GM21576 (cell line): Measurements from ENCODE around the gene JPT1.
"Not testable (repeated sequence)": the region's sequence is repeated elsewhere in the genome, so short reads cannot be mapped to it uniquely, and the experiment has no call there.

ENCODE experiments used
- ATAC-seq: cut with Tn5 transposase; IDR thresholded peaks from one replicate; pipeline ENCODE4 v1.9.1; 2021; ENCODE audit warnings: mild to moderate bottlenecking, moderate library complexity; ENCODE audit not compliant: unreplicated experiment

The JPT1 gene

DNA sequence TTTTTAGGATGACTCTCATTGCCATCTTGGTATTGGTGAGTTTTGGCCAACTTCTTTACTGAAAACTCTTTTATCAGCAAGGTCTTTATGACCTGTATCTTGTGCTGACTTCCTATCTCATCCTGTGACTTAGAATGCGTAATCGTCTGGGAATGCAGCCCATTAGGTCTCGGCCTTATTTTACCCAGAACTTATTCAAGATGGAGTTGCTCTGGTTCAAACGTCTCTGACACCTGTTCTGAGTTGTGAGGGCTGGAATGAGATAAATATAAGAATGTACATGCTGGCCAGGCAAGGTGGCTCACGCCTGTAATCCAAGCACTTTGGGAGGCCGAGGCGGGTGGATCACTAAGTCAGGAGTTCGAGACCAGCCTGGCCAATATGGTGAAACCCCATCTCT is 4.2 kb upstream of the JPT1 start:
- ATAC-seq = not testable (repeated sequence)

GRCh38 chr17:75155191-75155601 is 884 bp upstream of the JPT1 start:
- no peak for ATAC-seq

GRCh38 chr17:75153780-75154194 is 525 bp downstream of the JPT1 start:
- ATAC-seq = peak; percentile 12

GRCh38 chr17:75152922-75153779 is 1.2 kb downstream of the JPT1 start:
- no peak for ATAC-seq

- ATAC-seq = no peak
Observed at GRCh38 chr17:75152523-75152921, 1.8 kb downstream of the JPT1 start.

DNA sequence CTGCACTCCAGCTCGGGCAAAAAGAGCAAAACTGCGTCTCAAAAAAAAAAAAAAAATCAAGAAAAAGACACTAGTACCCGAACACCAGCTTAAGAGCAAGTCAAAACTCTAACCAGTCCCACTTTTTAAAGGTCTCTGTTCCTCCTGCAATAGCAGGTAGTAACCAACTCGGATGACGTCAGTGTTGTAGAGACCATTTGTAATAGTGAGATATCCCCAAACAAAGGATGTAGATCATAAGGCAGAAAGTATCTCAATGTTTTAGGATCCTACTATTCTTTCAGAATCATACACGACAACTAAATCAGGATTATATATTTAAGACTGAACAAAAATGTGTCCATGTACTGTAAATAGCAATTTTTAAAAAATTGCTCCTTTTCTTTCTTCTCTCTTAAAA is 2.4 kb downstream of the JPT1 start:
- no peak for ATAC-seq

DNA sequence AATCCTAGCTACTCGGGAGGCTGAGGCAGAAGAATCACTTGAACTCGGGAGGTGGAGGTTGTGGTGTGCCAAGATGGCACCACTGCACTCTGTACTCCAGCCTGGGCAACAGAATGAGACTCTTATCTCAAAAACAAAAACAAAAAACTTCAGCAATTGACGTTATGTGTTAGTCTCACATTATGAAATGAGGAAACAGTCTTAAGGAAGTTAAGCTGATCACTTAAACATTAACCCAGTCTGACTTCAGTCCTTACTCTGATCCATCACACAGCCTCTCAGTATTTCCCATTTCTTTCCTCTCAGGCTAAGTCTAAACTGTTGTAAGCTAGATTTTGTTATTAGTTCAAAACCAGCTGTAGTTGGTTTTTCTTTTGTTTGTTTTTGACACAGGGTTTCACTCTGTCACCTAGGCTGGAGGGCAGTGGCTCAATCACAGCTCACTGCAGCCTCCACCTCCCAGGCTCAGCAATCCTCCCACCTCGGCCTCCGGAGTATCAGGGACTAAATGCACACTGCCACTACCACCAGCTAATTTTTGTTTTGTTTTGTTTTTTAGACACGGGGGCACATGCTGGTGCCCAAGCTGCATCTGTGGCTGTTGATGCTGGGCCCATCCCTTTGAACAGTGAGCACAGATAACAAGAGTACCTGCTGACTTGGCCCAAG is 6.3 kb downstream of the JPT1 start:
- ATAC-seq = no peak

DNA sequence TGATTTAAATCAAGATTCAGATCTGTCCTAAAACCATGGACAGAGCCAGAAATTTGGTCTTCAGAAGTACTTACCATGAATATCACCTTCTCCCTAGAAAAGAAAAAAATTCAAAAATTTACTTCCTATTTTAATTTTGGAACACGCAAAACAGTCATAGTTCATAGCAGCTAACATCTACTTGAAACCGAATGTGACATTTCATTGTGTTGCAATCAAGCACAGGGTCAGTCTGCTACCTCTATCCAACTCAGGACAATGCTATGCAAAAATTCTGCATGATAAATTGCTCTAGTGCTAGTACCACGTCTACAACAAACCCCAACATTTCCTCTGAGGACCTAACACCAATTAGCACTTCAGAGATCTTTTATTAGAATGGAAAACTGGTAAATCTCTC is 7.7 kb downstream of the JPT1 start:
- ATAC-seq = no peak

- ATAC-seq = no peak
Observed at GRCh38 chr17:75144816-75145512, 9.3 kb downstream of the JPT1 start.

GRCh38 chr17:75142236-75142971 is 11.9 kb downstream of the JPT1 start:
- no peak for ATAC-seq

DNA sequence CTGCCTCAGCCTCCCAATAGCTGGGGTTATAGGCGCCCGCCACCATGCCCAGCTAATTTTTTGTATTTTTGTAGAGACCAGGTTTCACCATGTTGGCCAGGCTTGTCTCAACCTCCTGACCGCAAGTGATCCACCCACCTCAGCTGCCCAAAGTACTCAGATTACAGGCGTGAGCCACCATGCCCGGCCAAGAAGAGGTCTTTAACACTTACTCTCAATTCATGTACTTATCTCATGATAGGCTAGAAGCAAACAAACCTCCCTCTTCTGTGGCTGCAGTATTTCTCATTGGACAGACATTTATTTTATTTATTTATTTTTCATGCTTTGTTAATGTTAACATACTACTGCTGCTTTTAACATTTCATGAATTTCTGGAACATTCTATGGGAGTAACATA is 15.8 kb downstream of the JPT1 start:
- no peak for ATAC-seq

- not testable (repeated sequence) for ATAC-seq
Observed at GRCh38 chr17:75137762-75138161, 16.6 kb downstream of the JPT1 start.

DNA sequence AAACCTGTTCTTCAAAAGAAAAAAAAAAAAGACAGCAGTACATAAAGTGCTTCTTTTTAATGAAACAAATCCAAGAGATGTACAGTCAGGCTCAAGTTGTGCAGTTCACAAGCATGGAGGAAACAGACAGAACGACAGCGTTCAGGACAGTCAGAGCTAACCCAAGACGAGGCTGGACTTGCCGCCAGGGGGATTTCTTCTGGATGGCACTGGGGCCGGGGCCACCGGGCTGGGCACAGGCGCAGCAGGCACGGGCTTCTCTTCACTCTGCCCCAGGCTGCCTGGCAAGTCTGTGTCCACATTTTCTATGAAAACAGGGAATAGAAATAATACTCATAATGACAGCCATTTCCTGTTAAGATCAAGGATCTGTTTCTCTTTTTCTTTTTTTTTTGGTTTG is 18.4 kb downstream of the JPT1 start:
- ATAC-seq = no peak

DNA sequence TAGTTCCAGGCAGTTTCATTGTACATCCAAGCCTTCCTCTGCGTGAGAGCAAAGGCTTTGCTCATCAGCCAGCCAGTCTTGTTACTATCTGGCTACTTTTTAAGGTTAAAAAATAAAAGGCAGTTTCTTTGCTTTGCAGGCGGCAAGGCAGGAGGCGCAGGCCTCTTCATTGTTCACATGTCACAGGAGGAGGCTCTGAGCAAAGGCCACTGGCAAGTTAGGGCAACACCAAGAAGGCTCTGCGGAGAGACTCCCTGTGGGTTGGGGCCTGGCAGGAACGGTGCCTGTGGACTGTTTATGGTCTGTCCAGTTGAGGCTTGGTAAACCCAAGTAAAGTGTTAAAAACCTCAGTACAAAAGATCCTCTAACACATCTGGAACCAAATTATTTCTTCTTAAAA is 18.9 kb downstream of the JPT1 start:
- no peak for ATAC-seq

DNA sequence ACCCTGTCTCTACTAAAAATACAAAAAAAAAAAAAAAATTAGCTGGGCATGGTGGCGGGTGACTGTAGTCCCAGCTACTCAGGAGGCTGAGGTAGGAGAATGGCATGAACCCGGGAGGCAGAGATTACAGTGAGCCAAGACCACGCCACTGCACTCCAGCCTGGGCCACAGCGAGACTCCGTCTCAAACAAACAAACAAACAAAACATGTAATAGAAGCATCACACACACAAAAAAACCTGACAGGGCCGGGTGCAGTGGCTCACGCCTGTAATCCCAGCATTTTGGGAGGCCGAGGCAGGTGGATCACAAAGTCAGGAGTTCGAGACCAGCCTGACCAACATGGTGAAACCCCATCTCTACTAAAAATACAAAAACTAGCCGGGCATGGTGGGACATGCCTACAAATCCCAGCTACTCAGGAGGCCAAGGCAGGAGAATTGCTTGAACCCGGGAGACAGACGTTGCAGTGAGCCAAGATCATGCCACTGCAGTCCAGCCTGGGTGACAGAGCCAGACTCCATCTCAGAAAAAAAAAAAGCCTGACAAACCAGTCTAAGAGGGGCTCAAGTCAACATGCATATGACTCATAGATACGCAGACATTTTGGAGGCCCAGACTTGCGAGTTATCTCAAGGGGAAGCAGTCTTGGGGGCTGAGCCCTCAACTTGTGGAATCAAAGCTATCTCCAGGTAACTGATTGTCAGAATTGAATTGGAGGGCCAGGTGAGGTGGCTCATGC is 20.5 kb downstream of the JPT1 start:
- ATAC-seq = not testable (repeated sequence)

- no peak for ATAC-seq
Observed at GRCh38 chr17:75133001-75133400, 21.3 kb downstream of the JPT1 start.

DNA sequence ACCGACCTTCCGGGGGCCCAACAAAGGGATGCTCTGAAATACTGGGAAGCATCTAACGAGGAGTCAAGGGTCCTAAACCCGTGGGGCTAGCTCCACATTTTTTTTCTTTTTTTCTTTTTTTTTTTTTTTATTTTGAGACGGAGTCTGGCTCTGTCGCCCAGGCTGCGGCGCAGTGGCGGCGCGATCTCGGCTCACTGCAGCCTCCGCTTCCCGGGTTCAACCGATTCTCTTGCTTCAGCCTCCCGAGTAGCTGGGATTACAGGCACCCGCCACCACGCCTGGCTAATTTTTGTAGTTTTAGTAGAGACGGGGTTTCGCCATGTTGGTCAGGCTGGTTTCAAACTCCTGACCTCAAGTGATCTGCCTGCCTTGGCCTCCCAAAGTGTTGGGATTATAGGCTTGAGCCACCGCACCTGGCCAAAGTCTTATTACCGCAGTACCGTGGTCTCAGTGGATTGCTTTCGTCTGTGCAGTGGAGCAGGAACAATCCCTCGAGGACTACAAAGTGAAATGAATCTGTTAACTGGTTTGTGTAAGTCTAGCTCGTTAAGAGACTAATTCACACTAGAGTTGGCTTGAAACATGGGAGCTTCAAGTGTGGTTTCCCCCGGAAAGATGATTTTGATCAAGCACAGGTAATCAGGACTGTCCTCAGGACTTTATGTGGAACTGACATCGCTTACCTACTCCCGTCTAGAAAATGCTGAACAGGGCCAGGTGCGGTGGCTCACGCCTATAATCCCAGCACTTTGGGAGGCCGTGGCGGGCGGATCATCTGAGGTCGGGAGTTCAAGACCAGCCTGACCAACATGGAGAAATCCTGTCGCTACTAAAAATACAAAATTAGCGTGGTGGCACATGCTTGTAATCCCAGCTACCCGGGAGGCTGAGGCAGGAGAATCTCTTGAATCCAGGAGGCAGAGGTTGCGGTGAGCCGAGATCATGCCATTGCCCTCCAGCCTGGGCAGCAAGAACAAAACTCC is 22.0 kb downstream of the JPT1 start:
- ATAC-seq = not testable (repeated sequence)

DNA sequence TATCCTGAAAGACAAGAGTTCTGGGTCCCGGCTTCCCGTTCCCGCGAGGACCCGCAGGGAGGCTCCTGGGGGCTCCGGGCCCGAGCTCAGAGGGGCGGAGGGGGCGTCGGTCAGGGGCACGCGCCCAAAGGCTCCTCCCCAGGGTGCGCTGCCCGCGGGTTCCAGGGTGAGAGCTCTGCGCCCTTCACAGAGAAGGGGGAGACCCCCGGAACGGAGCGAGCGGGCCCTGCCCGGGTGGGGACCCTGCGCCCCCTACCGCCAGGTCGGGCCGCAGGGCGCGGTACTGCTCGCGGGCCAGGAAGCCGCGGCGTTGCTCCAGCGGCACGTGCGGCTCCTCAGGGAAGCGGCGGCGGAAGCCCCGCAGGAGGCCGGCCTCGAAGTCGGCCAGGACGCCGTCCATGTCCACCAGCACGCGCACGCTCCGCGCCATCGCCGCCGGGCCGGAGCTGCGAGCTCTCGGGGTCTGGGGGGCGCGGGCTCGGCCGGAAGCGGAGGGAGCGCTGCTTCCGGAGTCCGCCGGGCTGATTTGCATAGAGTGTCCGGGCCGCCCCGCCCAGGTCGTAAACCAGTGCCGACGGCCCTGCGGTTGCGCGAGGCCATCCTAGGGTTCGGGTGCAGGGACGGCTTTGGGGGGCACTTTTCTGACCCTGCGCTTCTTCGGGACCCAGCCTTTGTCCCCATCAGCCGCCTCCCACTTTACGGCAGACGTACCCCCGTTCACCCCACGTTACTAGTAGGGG is 22.9 kb downstream of the JPT1 start, which contains the start of gene NT5C:
TSS of gene NT5C (minus strand) at position 465 of the 740 bp plus-strand sequence. CDS start at position 430, 35 bp downstream.
- ATAC-seq = peak; percentile 71
